IMR-90 (cell line): ENCODE data around the gene FBXO3. TPM values are rescaled to one million over a fixed set of nuclear protein-coding genes. Genes with fewer than 3 reads are reported as not detected.

Experiments
- ATAC-seq: fragments of 200-7000 bp; cut with Tn5 transposase; 2 replicates; pipeline ENCODE4 v1.9.1; 2020; ENCODE audit warnings: low read depth, mild to moderate bottlenecking, moderate library complexity
- BruUV-seq: library from RNA; stranded (reverse); fragments of 400-500 nt; replicated peaks from 2 replicates; lab custom pipeline; 2021; lab: Mats Ljungman, UMichigan
- CTCF ChIA-PET: fragments of 300-600 bp; formaldehyde crosslinking; extraction: SDS; loops from one replicate; lab custom pipeline; 2021; ENCODE audit warnings: antibody characterized with exemption; lab: Yijun Ruan, JAX
- POLR2A ChIA-PET: fragments of 300-600 bp; sonication (Branson Sonifier 250); formaldehyde crosslinking; loops from one replicate; lab custom pipeline; 2022; ENCODE audit warnings: antibody characterized with exemption; ENCODE audit not compliant: unreplicated experiment; lab: Charles Lee
- DNase-seq: peaks from one replicate; pipeline ENCODE4 v3.0.0; 2013
- H2AFZ ChIP-seq: replicated peaks from 2 replicates; pipeline ENCODE3; 2013; ENCODE audit warnings: low read length, mild to moderate bottlenecking; ENCODE audit not compliant: poor library complexity
- H2AK5ac ChIP-seq: 2 replicates; pipeline ENCODE4 v1.6.1; 2013; ENCODE audit warnings: low read depth, low read length, inconsistent platforms
- H2AK9ac ChIP-seq: replicated peaks from 2 replicates; pipeline ENCODE3; 2013; ENCODE audit warnings: mild to moderate bottlenecking, low read depth, low read length, moderate library complexity; ENCODE audit not compliant: poor library complexity
- H2BK120ac ChIP-seq: 2 replicates; pipeline ENCODE4 v1.6.1; 2013; ENCODE audit warnings: low read depth, low read length, inconsistent platforms
- H2BK15ac ChIP-seq: 3 replicates; pipeline ENCODE4 v1.6.1; 2013; ENCODE audit warnings: low read depth, low read length, inconsistent platforms
- H2BK20ac ChIP-seq: 2 replicates; pipeline ENCODE4 v1.6.1; 2013; ENCODE audit warnings: low read depth, mild to moderate bottlenecking, inconsistent platforms, low read length, moderate library complexity
- H2BK5ac ChIP-seq: 2 replicates; pipeline ENCODE4 v1.6.1; 2013; ENCODE audit warnings: mild to moderate bottlenecking, low read depth, low read length, inconsistent platforms; ENCODE audit not compliant: poor library complexity, severe bottlenecking
- H3K14ac ChIP-seq: replicated peaks from 2 replicates; pipeline ENCODE4 v1.6.1; 2013; ENCODE audit warnings: low read depth, low read length, inconsistent platforms
- H3K18ac ChIP-seq: 2 replicates; pipeline ENCODE4 v1.6.1; 2013; ENCODE audit warnings: low read depth, low read length, control low read depth
- H3K23ac ChIP-seq: 2 replicates; pipeline ENCODE4 v1.6.1; 2013; ENCODE audit warnings: low read depth, low read length, inconsistent platforms
- H3K27ac ChIP-seq: 2 replicates; pipeline ENCODE4 v1.5.1; 2013; ENCODE audit warnings: mild to moderate bottlenecking, control low read depth, low read length; ENCODE audit not compliant: insufficient read depth
- H3K27me3 ChIP-seq: 2 replicates; pipeline ENCODE4 v1.6.1; 2013; ENCODE audit warnings: low read length; ENCODE audit not compliant: control insufficient read depth, insufficient read depth
- H3K36me3 ChIP-seq: 2 replicates; pipeline ENCODE4 v1.6.1; 2013; ENCODE audit warnings: low read length, mixed read lengths; ENCODE audit not compliant: control insufficient read depth, insufficient read depth
- H3K4ac ChIP-seq: 2 replicates; pipeline ENCODE4 v1.6.1; 2013; ENCODE audit warnings: low read depth, low read length, inconsistent platforms
- H3K4me1 ChIP-seq: 2 replicates; pipeline ENCODE4 v1.6.1; 2013; ENCODE audit warnings: low read length, mixed read lengths; ENCODE audit not compliant: control insufficient read depth, insufficient read depth
- H3K4me2 ChIP-seq: 2 replicates; pipeline ENCODE4 v1.6.1; 2013; ENCODE audit warnings: low read depth, mild to moderate bottlenecking, control low read depth, low read length, moderate library complexity
- H3K4me3 ChIP-seq: 2 replicates; pipeline ENCODE4 v1.5.1; 2013; ENCODE audit warnings: low read depth, mild to moderate bottlenecking, control low read depth, low read length, moderate library complexity; ENCODE audit not compliant: insufficient read depth
- H3K56ac ChIP-seq: 2 replicates; pipeline ENCODE4 v1.6.1; 2013; ENCODE audit warnings: low read length, inconsistent platforms; ENCODE audit not compliant: insufficient read depth; ENCODE audit errors: extremely low read depth
- H3K79me1 ChIP-seq, 2 experiments: 2 replicates each; pipeline ENCODE4 v1.6.1; 2013; ENCODE audit warnings: low read length in 2 of 2, inconsistent platforms in 1 of 2, low read depth in 1 of 2
- H3K9ac ChIP-seq: 2 replicates; pipeline ENCODE4 v1.6.1; 2013; ENCODE audit warnings: low read depth, low read length, control low read depth
- H3K9me1 ChIP-seq: 2 replicates; pipeline ENCODE4 v1.6.1; 2013; ENCODE audit warnings: low read length, inconsistent platforms; ENCODE audit not compliant: insufficient read depth
- H3K9me3 ChIP-seq: 2 replicates; pipeline ENCODE4 v1.6.1; 2013; ENCODE audit warnings: low read length; ENCODE audit not compliant: control insufficient read depth, insufficient read depth
- H4K20me1 ChIP-seq: 2 replicates; pipeline ENCODE4 v1.6.1; 2013; ENCODE audit warnings: low read length, inconsistent platforms; ENCODE audit not compliant: insufficient read depth
- H4K5ac ChIP-seq: 2 replicates; pipeline ENCODE4 v1.6.1; 2013; ENCODE audit warnings: mild to moderate bottlenecking, low read depth, low read length, control low read depth
- H4K8ac ChIP-seq, 2 experiments: 2 replicates each; pipeline ENCODE4 v1.6.1; 2013; ENCODE audit warnings: low read depth in 2 of 2, low read length in 2 of 2, control low read depth in 1 of 2, inconsistent platforms in 1 of 2
- H4K91ac ChIP-seq: 2 replicates; pipeline ENCODE4 v1.6.1; 2013; ENCODE audit warnings: low read depth, low read length, inconsistent platforms; ENCODE audit not compliant: insufficient read depth
- CEBPB ChIP-seq: IDR thresholded peaks from 2 replicates; pipeline ENCODE4 v1.6.1; 2012; ENCODE audit warnings: low read depth, low read length, improper control_type of control experiment
- MAZ ChIP-seq: IDR thresholded peaks from 2 replicates; pipeline ENCODE4 v1.6.1; 2012; ENCODE audit warnings: low read depth, mild to moderate bottlenecking, low read length, improper control_type of control experiment, moderate library complexity, borderline replicate concordance
- MXI1 ChIP-seq: IDR thresholded peaks from 2 replicates; pipeline ENCODE4 v1.6.1; 2012; ENCODE audit warnings: low read depth, mild to moderate bottlenecking, low read length, moderate library complexity, borderline replicate concordance
- NFE2L2 ChIP-seq: fragments of 150-350 bp; IDR thresholded peaks from 2 replicates; pipeline ENCODE4 v1.6.1; 2016; ENCODE audit warnings: low read depth, mild to moderate bottlenecking, low read length
- POLR2A ChIP-seq: IDR thresholded peaks from 2 replicates; pipeline ENCODE4 v1.6.1; 2012; ENCODE audit warnings: mild to moderate bottlenecking, low read depth, low read length
- WGBS, 2 experiments: methylation state at CpG; one replicate each; pipeline versions ENCODE4 v1.1.5 to v1.1.7; 2013; ENCODE audit warnings: missing lambda C conversion rate in 2 of 2; ENCODE audit not compliant: insufficient read length in 1 of 2; ENCODE audit errors: extremely low coverage in 2 of 2; 5-methylcytosine and 5-hydroxymethylcytosine counted together
- dilution Hi-C: fragments of 300-500 bp; cut with HindIII; formaldehyde crosslinking; loops from one replicate; pipeline ENCODE4 v1.14.3; 2018; ENCODE audit warnings: low sequenced_read_pairs; ENCODE audit not compliant: unreplicated experiment
- in situ Hi-C: fragments of 300-500 bp; cut with MboI; formaldehyde crosslinking; loops from 3 replicates; pipeline ENCODE4 v1.14.3; 2019; ENCODE audit warnings: low sequenced_read_pairs, inconsistent platforms, mixed read lengths
- intact Hi-C: fragments of 100-400 bp; cut with micrococcal nuclease; formaldehyde crosslinking; loops from 2 replicates; pipeline ENCODE4 v1.10.0; 2022
- polyA plus RNA-seq, 3 experiments: library from polyadenylated mRNA; depleted of rRNA; stranded (reverse); fragments of >200 nt; gene quantifications; 2 replicates each; pipeline ENCODE4 v1.2.3, GENCODE V29; 2012; ENCODE audit warnings: low replicate concordance in 1 of 3
- total RNA-seq: library from RNA; depleted of rRNA; stranded (reverse); fragments of >200 nt; gene quantifications from 2 replicates; pipeline ENCODE4 v1.2.3, GENCODE V29; 2012

The FBXO3 gene
- total and polyA plus RNA-seq, 2 of the 4 experiments (the other 2 are of a cell fraction) = 26.2 to 51.1 TPM

GRCh38 chr11:33736148-33736812, 38.0 kb downstream of the FBXO3 start, which contains the start of gene CD59:
TSS of gene CD59 (minus strand) at chr11:33736423. CDS start at chr11:33722445, 13,978 bp downstream.
- H2AK5ac ChIP-seq = peak within 1 kb of the TSS; percentile 88
- peaks cover 16% of the 10 kb centered on the region for H3K4me1 ChIP-seq
- peak; percentile 94 for ATAC-seq
- peak within 1 kb of the TSS; percentile 83 for H2BK120ac ChIP-seq
- H3K79me1 ChIP-seq = peaks cover 8 to 48% of the 10 kb centered on the region in 2 experiments; a peak in 3 of 4 replicates
- intact Hi-C loops (loop anchor here (2.0 kb wide), 1 partner anchor 43 kb away; no protein-coding TSS in a partner anchor), in situ Hi-C loops (no loop called here), dilution Hi-C loops (no loop called here)
- peak within 1 kb of the TSS; percentile 90 for H3K56ac ChIP-seq
- H3K18ac ChIP-seq = peak within 1 kb of the TSS; percentile 72
- peak within 1 kb of the TSS; percentile 84 for H3K27ac ChIP-seq
- H2BK15ac ChIP-seq = peak within 1 kb of the TSS; percentile 87; the same call in 2 of the 3 replicates
- POLR2A ChIA-PET = interaction anchor here (0.6 to 1.5 kb wide), 5 partner anchors 33 to 1478 kb away, joined by 3 to 20 read pairs (median 8); partner anchors contain the start of gene C11orf91
- peak within 1 kb of the TSS; percentile 80 to 85; a peak in 3 of 4 replicates for H4K8ac ChIP-seq
- peak within 1 kb of the TSS; percentile 83 for H4K91ac ChIP-seq
- CTCF ChIA-PET = interaction anchor here (0.5 to 1.4 kb wide), 4 partner anchors 12 to 1729 kb away, joined by 3 to 4 read pairs (median 3); no protein-coding TSS in a partner anchor
- peak within 1 kb of the TSS; percentile 70 for H4K5ac ChIP-seq
- BruUV-seq = no TSS peak
- peak within 1 kb of the TSS; percentile 77 for H3K4me3 ChIP-seq
- peak; percentile 88 for DNase-seq
- H3K27me3 ChIP-seq = no peaks in the 10 kb centered on the region
- H2AFZ ChIP-seq = peak within 1 kb of the TSS; percentile 84
- H3K4me2 ChIP-seq = peak within 1 kb of the TSS; percentile 95
- peak within 1 kb of the TSS; percentile 98 for H3K23ac ChIP-seq
- peak within 1 kb of the TSS; percentile 92 for H3K9ac ChIP-seq
- peak within 1 kb of the TSS; percentile 86 for H2BK5ac ChIP-seq
- WGBS, 2 experiments = 0% methylated on average over 25 of the region's 48 CpGs; no CpG with 5 or more reads in 1 of the 2 experiments
- peaks cover 41% of the 10 kb centered on the region for H4K20me1 ChIP-seq
- H3K14ac ChIP-seq = peak within 1 kb of the TSS; percentile 91
- H2AK9ac ChIP-seq = peak within 1 kb of the TSS; percentile 94
- H2BK20ac ChIP-seq = peak within 1 kb of the TSS; percentile 90
- peak within 1 kb of the TSS; percentile 91 for H3K4ac ChIP-seq
- H3K9me1 ChIP-seq = peaks cover 24% of the 10 kb centered on the region
- H3K9me3 ChIP-seq = no peaks in the 10 kb centered on the region; the same call in 1 of the 2 replicates
- TF ChIP-seq MXI1 (no peak), CEBPB (no peak), MAZ (peak; percentile 83; the same call in 1 of the 2 replicates), NFE2L2 (no peak), POLR2A (peak; percentile 91)
- peaks cover 15% of the 10 kb centered on the region for H3K36me3 ChIP-seq
